HT1080 (cell line): ENCODE results near the gene SLC25A3. TPM values are rescaled to one million over a fixed set of nuclear protein-coding genes. Genes with fewer than 3 reads are reported as not detected.
"Not testable (repeated sequence)": the region's sequence is repeated elsewhere in the genome, so short reads cannot be mapped to it uniquely, and the experiment has no call there.

Experiments used
- DNase-seq: peaks from one replicate; pipeline ENCODE4 v3.0.0-alpha.2; 2015; ENCODE audit warnings: low read depth
- total RNA-seq: library from RNA; depleted of rRNA; stranded (reverse); fragments of >200 nt; shearing (Covaris generic); gene quantifications from 2 replicates; pipeline ENCODE4 v1.2.3, GENCODE V29; 2014

Gene SLC25A3
- total RNA-seq, 1 experiment from 2014 or later: 979 TPM

DNA sequence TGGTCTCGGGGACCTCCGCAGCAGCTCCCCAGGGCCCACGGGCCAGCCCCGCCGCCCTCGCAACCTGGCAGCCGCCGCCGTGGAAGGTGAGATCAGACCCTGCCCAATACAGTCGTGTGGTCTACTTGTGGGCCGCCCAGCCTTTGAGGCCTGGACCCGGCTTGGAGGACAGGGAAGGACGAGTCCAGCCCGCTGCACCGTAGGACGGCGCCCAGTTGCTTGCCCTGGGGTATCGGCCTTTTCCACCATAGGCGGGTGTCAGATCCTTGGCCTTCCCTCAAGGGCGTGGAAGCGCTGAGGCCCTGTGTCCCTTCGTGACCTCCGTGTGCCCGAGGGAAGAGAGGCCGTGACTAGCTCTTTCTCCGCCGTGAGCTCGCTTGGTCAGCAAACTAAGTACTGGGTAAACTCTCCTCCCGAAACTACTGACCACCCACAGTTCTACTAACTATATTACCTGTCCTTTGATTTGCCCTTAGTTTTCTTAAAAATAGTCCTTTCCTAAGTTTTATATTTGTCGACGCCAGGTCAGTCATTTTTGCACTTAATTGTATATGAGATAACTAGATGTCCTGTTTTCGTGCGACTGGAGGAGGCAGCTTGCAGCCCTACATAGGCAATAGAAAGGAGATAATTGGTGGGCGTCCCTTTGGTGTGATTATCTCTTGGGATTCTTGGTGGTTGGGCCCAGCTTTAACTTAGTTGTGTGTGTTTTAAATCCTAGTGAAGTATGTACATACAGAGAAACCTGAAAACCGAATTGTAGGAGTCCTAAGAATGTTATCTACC, 757 bp downstream of the SLC25A3 start:
- no peak for DNase-seq

- peak; percentile 60 for DNase-seq
Measured at GRCh38 chr12:98595243-98595988, 1.9 kb downstream of the SLC25A3 start.

DNA sequence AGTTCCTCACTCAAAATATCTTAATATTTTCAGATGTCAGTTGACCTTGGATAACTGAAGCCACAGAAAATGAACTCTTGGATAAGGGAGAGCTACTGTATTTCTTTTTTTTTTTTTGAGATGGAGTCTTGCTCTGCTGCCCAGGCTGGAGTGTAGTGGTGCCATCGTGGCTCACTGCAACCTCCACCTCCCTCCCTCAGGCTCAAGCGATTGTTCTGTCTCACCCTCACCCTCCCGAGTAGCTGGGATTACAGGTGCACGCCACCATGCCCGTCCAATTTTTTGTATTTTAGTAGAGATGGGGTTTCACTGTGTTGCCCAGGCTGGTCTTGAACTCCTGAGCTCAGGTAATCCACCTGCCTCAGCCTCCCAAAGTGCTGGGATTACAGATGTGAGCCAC, 3.8 kb downstream of the SLC25A3 start:
- not testable (repeated sequence) for DNase-seq

DNA sequence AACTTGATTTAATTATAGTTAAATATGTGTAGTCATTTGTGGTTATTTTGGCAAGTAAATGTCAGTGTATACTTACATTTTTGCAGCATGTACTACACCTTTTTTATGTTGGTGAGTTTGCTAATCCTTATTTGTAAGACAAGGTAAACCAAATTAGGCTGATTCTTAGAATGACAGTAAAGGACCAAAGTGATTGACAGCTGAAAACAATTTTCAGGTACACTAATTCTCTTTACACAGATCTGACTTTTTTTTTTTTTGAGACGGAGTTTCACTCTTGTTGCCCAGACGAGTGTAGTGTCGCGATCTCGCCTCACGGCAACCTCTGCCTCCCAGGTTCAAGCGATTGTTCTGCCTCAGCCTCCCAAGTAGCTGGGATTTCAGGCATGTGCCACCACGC, 8.4 kb downstream of the SLC25A3 start:
- DNase-seq: no peak

DNA sequence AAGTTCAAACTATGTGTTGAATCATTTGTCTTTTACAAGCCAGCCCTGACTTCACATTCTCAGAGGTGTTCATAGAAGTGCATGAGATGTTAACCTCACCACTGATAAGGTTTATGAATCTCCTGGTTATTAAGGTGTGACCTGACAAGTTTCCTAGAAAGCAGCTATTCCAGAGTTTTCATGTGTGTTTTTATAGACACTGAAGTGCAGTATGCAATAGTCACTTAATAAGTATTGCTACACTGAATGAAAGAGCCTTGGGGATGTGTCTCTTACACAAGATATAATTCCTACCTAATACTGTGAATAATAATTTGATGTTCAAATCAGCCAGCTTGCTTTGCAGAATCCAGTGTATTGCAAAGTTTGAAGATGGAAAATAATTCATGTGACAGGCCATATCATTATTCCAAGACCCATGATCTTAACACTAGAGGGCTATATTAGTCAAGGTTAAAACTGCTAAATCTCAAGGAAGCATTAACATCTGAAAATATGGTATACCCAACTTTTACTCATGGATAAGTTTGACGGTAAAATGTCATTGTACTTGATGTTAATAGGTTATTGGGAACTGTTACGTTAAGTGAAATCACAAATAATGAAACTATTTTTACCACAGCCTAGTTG, 13.0 kb downstream of the SLC25A3 start:
- no peak for DNase-seq

DNA sequence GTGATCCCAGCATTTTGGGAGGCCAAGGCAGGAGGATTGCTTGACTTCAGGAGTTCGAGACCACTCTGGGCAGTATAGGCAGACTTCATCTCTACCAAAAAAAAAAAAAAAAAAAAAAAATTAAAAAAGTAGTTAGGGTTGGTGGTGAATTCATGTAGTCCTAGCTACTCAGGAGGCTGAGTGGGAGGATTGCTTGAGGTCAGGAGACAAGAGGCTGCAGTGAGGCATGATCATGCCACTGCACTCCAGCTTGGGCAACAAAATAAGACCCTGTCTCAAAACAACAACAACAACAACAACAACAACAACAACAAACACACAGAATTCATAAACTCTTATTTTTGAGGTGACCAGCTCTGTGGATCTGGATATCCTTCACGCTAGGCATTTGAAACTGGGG, 17.1 kb downstream of the SLC25A3 start:
- DNase-seq: no peak

GRCh38 chr12:98612696-98613334, 19.3 kb downstream of the SLC25A3 start:
- no peak for DNase-seq

- no peak for DNase-seq
Measured at GRCh38 chr12:98618952-98619351, 25.5 kb downstream of the SLC25A3 start.

DNA sequence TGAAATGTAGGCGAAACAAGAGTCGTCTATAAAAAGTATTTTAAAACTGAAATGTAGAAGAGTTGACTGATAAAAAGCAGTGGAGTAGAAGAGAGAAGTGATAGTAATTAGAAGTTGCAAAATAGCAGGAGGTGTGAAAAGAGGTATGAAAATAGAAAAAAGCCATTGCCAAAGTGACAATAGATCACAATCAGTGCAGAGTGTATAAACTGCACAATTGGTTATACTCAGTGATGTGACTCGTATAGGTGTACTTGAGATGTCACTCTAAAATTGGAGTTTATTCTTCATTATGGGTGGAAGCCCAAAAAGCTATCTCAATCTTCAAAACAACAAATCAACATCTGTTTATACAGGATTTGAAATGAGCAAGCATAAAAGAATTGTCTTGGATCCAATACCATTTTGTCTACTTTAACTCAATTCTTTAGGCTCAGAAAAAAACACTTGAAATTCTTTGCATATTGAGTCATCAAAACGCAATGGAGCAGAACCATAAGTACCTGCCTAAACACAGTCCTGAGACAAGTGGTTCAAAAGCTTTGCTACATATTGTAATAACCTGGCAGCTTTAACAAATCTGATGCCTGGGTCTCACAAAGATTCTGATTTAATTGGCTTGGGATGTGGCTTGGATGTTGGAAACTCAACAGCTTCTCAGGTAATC, 42.3 kb downstream of the SLC25A3 start:
- DNase-seq: peak; percentile 74

GRCh38 chr12:98637068-98637467, 43.6 kb downstream of the SLC25A3 start:
- no peak for DNase-seq

GRCh38 chr12:98638009-98638408, 44.5 kb downstream of the SLC25A3 start:
- no peak for DNase-seq

GRCh38 chr12:98639491-98639890, 46.0 kb downstream of the SLC25A3 start:
- DNase-seq: no peak

GRCh38 chr12:98642801-98643200, 49.3 kb downstream of the SLC25A3 start:
- DNase-seq: not testable (repeated sequence)

DNA sequence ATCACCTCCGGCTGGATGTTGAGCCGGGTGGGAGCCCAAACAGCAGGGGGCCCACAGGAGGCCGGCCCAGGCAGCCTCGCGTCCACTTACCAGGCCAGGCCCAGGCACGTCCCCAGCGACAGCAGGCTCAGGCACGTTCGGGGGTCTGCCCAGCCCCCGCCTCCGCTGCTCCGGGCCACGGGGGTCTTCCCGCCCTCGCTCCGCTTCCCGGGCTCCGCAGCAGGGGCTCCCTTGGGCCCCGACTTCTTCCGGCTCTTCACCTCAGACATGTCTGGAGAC, 50.9 kb downstream of the SLC25A3 start:
- no peak for DNase-seq

DNA sequence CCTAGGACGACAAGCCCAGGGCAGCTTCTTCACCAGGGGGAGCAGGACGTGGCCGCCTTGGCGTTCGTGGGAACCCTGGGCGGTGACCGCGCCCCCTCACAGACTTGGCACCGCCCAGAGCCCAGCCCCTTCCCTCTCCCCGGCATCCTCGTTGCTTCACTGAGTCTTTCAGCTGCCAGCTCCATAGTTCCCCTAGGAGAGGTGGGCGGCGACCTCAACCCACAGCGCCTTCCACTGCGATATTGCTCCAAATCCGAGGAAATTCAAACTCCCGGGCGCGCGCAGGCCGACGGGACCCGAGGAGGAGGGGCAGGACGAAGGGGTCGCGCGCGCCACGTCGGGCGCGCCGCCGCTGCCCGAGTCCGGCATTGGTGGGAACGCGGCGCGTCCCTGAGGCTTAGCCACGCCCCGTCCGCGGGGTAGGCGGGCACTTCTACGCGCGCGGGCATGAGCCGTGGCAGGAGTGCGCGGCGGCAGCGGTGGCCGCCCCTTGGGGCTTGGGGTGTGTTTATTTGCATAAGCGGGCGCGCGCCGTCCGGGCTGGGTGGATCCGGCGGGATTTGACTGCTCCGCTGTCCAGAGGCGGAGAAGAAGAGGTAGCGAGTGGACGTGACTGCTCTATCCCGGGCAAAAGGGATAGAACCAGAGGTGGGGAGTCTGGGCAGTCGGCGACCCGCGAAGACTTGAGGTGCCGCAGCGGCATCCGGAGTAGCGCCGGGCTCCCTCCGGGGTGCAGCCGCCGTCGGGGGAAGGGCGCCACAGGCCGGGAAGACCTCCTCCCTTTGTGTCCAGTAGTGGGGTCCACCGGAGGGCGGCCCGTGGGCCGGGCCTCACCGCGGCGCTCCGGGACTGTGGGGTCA, 51.5 kb downstream of the SLC25A3 start, which contains the start of the genes APAF1 and IKBIP:
Gene APAF1, plus strand, starts transcription at position 579 of the 860 bp plus-strand sequence. CDS start 3,070 bp downstream, outside the sequence.
Gene IKBIP, minus strand, starts transcription at position 77 of the 860 bp plus-strand sequence. CDS start 87 bp downstream, outside the sequence.
- DNase-seq: peak; percentile 97

DNA sequence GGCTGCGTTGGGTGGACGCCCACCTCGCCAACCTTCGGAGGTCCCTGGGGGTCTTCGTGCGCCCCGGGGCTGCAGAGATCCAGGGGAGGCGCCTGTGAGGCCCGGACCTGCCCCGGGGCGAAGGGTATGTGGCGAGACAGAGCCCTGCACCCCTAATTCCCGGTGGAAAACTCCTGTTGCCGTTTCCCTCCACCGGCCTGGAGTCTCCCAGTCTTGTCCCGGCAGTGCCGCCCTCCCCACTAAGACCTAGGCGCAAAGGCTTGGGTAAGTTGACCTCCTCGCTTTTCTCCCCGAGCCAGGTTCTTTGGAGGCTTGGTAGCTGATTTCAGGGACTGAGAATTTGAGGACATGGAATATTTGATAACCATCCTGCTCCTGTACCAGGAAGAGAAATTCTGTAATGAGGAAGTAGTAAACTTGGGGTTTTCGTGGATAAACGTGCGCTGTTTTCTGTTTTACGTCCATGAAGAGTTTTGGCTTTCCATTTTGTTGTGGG, 52.1 kb downstream of the SLC25A3 start:
- no peak for DNase-seq

- peak; percentile 52 for DNase-seq
Measured at GRCh38 chr12:98646294-98647090, 53.0 kb downstream of the SLC25A3 start.

GRCh38 chr12:98651328-98651727, 57.8 kb downstream of the SLC25A3 start:
- no peak for DNase-seq

- peak; percentile 32 for DNase-seq
Measured at GRCh38 chr12:98653866-98654493, 60.5 kb downstream of the SLC25A3 start.
